ENCODE results near the gene NF2.
A peak's percentile ranks its signal among the peaks of the same experiment; 100 is the strongest.

NF2 gene

GRCh38 chr22:29609139-29609538, 5.7 kb downstream of the NF2 start:
- Histone ChIP-seq H3K4me2 (ENCODE audit: low read length) (no peak overlapping the region), H3K4me1 (ENCODE audit: low read length) (peaks cover 7% of the 10 kb centered on the region), H3K9ac (ENCODE audit: low read length) (no peak overlapping the region), H2AFZ (ENCODE audit: low read depth, low read length) (no peak overlapping the region), H3K9me3 (ENCODE audit: insufficient read depth, low read length) (0 out of 2 replicates have a peak, but pooled peaks cover 3% of the 10 kb centered on the region), H3K79me2 (ENCODE audit: low read length) (peaks cover 94% of the 10 kb centered on the region), H3K4me3 (ENCODE audit: low read length) (no peak overlapping the region), H4K20me1 (ENCODE audit: insufficient read depth, low read length) (peaks cover 16% of the 10 kb centered on the region), H3K36me3 (replicated peaks; ENCODE audit: low read depth, low read length) (peaks cover 30% of the 10 kb centered on the region), H3K27me3 (ENCODE audit: low read depth, low read length) (no peaks in the 10 kb centered on the region), H3K27ac (ENCODE audit: low read length) (no peak overlapping the region)
- TF ChIP-seq, protein P1, sequence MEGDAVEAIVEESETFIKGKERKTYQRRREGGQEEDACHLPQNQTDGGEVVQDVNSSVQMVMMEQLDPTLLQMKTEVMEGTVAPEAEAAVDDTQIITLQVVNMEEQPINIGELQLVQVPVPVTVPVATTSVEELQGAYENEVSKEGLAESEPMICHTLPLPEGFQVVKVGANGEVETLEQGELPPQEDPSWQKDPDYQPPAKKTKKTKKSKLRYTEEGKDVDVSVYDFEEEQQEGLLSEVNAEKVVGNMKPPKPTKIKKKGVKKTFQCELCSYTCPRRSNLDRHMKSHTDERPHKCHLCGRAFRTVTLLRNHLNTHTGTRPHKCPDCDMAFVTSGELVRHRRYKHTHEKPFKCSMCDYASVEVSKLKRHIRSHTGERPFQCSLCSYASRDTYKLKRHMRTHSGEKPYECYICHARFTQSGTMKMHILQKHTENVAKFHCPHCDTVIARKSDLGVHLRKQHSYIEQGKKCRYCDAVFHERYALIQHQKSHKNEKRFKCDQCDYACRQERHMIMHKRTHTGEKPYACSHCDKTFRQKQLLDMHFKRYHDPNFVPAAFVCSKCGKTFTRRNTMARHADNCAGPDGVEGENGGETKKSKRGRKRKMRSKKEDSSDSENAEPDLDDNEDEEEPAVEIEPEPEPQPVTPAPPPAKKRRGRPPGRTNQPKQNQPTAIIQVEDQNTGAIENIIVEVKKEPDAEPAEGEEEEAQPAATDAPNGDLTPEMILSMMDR (IDR thresholded peaks at IDR 0.05; ENCODE audit: low read depth, low read length): no peak
- TF ChIP-seq EZH2phosphoT487 (IDR thresholded peaks at IDR 0.05; ENCODE audit: low read depth): no peak

DNA sequence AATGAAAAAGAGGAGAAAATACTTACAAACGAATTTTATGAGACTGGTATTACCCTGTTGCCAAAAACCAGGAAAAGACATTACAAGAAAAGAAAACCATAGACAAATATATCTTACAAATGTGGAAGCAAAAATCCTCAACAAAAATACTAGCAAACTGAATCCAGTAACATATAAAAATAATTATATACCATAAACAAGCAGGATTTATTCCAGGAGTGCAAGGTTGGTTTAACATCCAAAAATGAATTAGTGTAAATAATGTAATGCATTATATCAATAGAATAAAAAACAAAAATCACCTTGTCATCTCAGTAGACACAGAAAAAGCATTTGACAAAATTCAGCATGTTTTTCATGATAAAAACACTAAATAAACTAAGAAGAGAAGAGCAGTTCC, 7.3 kb downstream of the NF2 start:
- Histone ChIP-seq H3K4me2 (ENCODE audit: low read length) (no peak overlapping the region), H3K9me3 (ENCODE audit: insufficient read depth, low read length) (0 out of 2 replicates have a peak, but pooled peaks cover 3% of the 10 kb centered on the region), H3K79me2 (ENCODE audit: low read length) (peaks cover 91% of the 10 kb centered on the region), H3K4me1 (ENCODE audit: low read length) (no peaks in the 10 kb centered on the region), H4K20me1 (ENCODE audit: insufficient read depth, low read length) (peaks cover 25% of the 10 kb centered on the region), H3K27me3 (ENCODE audit: low read depth, low read length) (no peaks in the 10 kb centered on the region), H2AFZ (ENCODE audit: low read depth, low read length) (no peak overlapping the region), H3K36me3 (replicated peaks; ENCODE audit: low read depth, low read length) (peaks cover 25% of the 10 kb centered on the region), H3K27ac (ENCODE audit: low read length) (no peak overlapping the region), H3K4me3 (ENCODE audit: low read length) (no peak overlapping the region), H3K9ac (ENCODE audit: low read length) (no peak overlapping the region)
- no peak for TF ChIP-seq EZH2phosphoT487 (IDR thresholded peaks at IDR 0.05; ENCODE audit: low read depth)
- TF ChIP-seq, protein P1 (IDR thresholded peaks at IDR 0.05; ENCODE audit: low read depth, low read length): no peak

- Histone ChIP-seq H4K20me1 (ENCODE audit: insufficient read depth, low read length) (peaks cover 48% of the 10 kb centered on the region), H3K9me3 (ENCODE audit: insufficient read depth, low read length) (no peaks in the 10 kb centered on the region), H3K4me1 (ENCODE audit: low read length) (peaks cover 16% of the 10 kb centered on the region), H2AFZ (ENCODE audit: low read depth, low read length) (no peak overlapping the region), H3K4me2 (ENCODE audit: low read length) (no peak overlapping the region), H3K9ac (ENCODE audit: low read length) (no peak overlapping the region), H3K4me3 (ENCODE audit: low read length) (no peak overlapping the region), H3K36me3 (replicated peaks; ENCODE audit: low read depth, low read length) (no peaks in the 10 kb centered on the region), H3K27me3 (ENCODE audit: low read depth, low read length) (no peaks in the 10 kb centered on the region), H3K27ac (ENCODE audit: low read length) (no peak overlapping the region), H3K79me2 (ENCODE audit: low read length) (peaks cover 90% of the 10 kb centered on the region)
- no peak for TF ChIP-seq EZH2phosphoT487 (IDR thresholded peaks at IDR 0.05; ENCODE audit: low read depth)
- TF ChIP-seq, protein P1 (IDR thresholded peaks at IDR 0.05; ENCODE audit: low read depth, low read length): no peak
Observed at GRCh38 chr22:29615705-29616327, 12.4 kb downstream of the NF2 start.

- no peaks in the 10 kb centered on the region for H3K27me3 ChIP-seq (ENCODE audit: low read depth, low read length)
- H4K20me1 ChIP-seq (ENCODE audit: insufficient read depth, low read length): peaks cover 64% of the 10 kb centered on the region
- H3K36me3 ChIP-seq (replicated peaks; ENCODE audit: low read depth, low read length): no peaks in the 10 kb centered on the region
- no peaks in the 10 kb centered on the region for H3K9me3 ChIP-seq (ENCODE audit: insufficient read depth, low read length)
- peaks cover 26% of the 10 kb centered on the region for H3K4me1 ChIP-seq (ENCODE audit: low read length)
- no peak overlapping the region for H3K9ac ChIP-seq (ENCODE audit: low read length)
- H3K4me3 ChIP-seq (ENCODE audit: low read length): no peak overlapping the region
- TF ChIP-seq, protein P1 (IDR thresholded peaks at IDR 0.05; ENCODE audit: low read depth, low read length): no peak
- no peak for TF ChIP-seq EZH2phosphoT487 (IDR thresholded peaks at IDR 0.05; ENCODE audit: low read depth)
- H3K79me2 ChIP-seq (ENCODE audit: low read length): peaks cover 86% of the 10 kb centered on the region
- peak overlapping the region; percentile 4; the same call in 1 of the 2 replicates for H3K4me2 ChIP-seq (ENCODE audit: low read length)
- H2AFZ ChIP-seq (ENCODE audit: low read depth, low read length): no peak overlapping the region
- no peak overlapping the region for H3K27ac ChIP-seq (ENCODE audit: low read length)
Observed at GRCh38 chr22:29617922-29618629, 14.6 kb downstream of the NF2 start.

Measured in OCI-LY3 (cell line).